Bronchial epithelial cell (primary cell): ENCODE data around the gene DNAH3. TPM values are rescaled to one million over a fixed set of nuclear protein-coding genes. Genes with fewer than 3 reads are reported as not detected.
A peak's percentile ranks its signal among the peaks of the same experiment; 100 is the strongest.

Experiments
- DNase-seq: peaks from one replicate; pipeline ENCODE4 v3.0.0-alpha.2; 2010; ENCODE audit warnings: low read depth
- FAIRE-seq: peaks from 2 replicates; lab custom pipeline; 2011; peaks lifted over from hg19 to GRCh38; lab: Jason Lieb, UNC
- H3K27me3 ChIP-seq: 2 replicates; pipeline ENCODE4 v1.5.1; 2011; ENCODE audit warnings: low read length; ENCODE audit not compliant: control insufficient read depth, insufficient read depth
- H3K36me3 ChIP-seq: 2 replicates; pipeline ENCODE4 v1.5.1; 2011; ENCODE audit warnings: low read length; ENCODE audit not compliant: control insufficient read depth, insufficient read depth
- H3K4me3 ChIP-seq: 2 replicates; pipeline ENCODE4 v1.5.1; 2011; ENCODE audit warnings: mild to moderate bottlenecking, low read depth, low read length, control low read depth
- total RNA-seq: library from RNA; depleted of rRNA; stranded (reverse); fragments of >200 nt; gene quantifications from 2 replicates; pipeline ENCODE4 v1.2.1, GENCODE V29; 2014
- TF ChIP-seq, protein P1 (sequence below): IDR thresholded peaks from 2 replicates; pipeline ENCODE4 v1.5.1; 2011; ENCODE audit warnings: mild to moderate bottlenecking, moderate library complexity, low read length, control low read depth, inconsistent platforms; ENCODE audit not compliant: insufficient read depth, severe bottlenecking

Gene DNAH3
- total RNA-seq, 1 donor from 2014 or later = 0.26 TPM

DNA sequence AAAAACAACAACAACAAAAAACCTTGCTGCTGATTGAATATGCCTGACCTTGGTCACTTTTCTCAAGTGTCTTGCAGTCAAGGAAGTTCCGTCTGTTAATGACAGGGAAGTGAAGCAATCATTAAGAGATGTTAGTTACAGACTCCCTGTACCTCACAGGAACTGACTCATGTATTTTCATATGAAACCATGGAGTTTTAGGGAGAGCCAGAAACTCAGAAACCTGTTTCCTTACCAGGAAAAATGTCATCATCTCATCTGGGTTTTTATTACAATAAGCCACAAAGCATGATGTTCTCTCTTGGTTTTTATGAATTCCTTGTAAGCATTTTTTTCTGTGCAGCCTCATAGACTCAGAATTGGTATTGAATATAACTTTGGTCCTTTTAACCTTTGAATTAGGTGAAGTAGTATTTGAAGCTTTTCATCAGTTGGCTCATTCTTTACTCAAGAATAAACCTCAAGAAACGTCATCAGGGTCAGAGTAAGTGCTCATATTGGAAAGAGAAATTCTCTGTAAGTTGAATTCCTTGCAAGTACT is 239.8 kb downstream of the DNAH3 start:
- Histone ChIP-seq H3K27me3 (no peaks in the 10 kb centered on the region), H3K4me3 (no peak overlapping the region), H3K36me3 (no peaks in the 10 kb centered on the region)
- TF ChIP-seq, protein P1, sequence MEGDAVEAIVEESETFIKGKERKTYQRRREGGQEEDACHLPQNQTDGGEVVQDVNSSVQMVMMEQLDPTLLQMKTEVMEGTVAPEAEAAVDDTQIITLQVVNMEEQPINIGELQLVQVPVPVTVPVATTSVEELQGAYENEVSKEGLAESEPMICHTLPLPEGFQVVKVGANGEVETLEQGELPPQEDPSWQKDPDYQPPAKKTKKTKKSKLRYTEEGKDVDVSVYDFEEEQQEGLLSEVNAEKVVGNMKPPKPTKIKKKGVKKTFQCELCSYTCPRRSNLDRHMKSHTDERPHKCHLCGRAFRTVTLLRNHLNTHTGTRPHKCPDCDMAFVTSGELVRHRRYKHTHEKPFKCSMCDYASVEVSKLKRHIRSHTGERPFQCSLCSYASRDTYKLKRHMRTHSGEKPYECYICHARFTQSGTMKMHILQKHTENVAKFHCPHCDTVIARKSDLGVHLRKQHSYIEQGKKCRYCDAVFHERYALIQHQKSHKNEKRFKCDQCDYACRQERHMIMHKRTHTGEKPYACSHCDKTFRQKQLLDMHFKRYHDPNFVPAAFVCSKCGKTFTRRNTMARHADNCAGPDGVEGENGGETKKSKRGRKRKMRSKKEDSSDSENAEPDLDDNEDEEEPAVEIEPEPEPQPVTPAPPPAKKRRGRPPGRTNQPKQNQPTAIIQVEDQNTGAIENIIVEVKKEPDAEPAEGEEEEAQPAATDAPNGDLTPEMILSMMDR = no peak
- DNase-seq = peak; percentile 95
- FAIRE-seq = no peak

DNA sequence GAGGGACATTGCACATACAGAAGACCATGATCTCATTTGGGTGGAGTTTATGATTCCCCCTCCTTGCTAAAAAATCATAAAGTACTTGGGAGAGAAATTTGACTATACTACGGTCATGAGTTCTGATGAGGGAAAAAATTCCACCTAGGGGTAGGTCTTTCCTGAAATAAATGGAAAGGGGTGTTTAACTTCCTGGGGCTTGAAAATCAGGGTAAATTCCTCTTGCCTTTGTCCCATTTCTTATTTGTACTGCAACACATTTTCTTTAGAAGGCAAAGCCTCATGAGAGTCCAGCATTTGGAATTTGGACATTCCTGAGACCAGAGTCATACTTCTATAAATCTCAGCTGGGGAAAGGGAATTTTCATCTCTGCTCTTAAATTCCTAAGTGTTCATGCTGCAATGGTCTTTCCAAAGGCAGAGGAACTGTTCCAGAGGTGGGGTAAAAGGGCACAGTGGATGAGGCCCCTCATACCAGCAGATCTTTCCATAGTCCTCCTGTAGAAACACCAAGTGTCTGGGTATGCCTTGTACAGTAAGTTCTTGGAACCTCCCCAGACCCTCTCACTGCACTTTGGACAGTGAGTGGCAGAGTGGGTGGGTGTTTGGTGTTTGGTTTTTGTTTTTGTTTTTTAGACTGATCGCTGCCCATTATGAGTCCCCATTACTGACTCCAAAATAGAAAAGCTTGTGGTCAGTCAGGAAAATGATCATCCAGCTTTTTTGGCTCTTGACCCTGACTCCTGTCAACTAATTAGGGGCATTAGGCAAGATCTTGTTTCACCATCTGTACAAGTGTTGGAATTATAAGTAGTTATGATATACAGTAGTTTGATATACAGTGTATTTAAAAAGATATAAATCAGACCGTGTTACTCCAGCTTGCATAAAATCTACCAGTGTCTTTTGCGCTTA is 244.0 kb downstream of the DNAH3 start:
- Histone ChIP-seq H3K27me3 (no peaks in the 10 kb centered on the region), H3K4me3 (no peak overlapping the region), H3K36me3 (no peaks in the 10 kb centered on the region)
- TF ChIP-seq, protein P1 = no peak
- DNase-seq = peak; percentile 49
- FAIRE-seq = no peak

DNA sequence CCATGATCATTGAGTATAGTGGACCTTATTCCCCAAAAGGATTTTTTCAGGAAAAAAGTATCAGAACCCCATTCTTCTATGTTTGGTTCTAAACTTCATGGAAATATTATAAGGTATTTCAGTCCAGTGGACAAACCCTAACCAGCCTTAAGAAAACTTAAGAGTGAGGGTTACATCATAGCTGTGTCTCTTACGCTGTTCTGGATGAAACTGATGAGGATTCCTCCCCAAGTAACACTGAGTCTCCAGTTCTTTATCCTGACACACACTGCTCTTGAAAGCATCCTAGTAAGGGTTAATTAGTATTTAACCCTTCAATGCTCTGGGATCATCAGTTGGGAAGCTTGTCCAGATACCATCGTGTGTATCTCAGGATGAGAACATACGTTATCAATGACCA is 245.1 kb downstream of the DNAH3 start:
- DNase-seq = no peak
- TF ChIP-seq, protein P1 = no peak
- Histone ChIP-seq H3K4me3 (no peak overlapping the region), H3K36me3 (no peaks in the 10 kb centered on the region), H3K27me3 (no peaks in the 10 kb centered on the region)
- FAIRE-seq = no peak

DNA sequence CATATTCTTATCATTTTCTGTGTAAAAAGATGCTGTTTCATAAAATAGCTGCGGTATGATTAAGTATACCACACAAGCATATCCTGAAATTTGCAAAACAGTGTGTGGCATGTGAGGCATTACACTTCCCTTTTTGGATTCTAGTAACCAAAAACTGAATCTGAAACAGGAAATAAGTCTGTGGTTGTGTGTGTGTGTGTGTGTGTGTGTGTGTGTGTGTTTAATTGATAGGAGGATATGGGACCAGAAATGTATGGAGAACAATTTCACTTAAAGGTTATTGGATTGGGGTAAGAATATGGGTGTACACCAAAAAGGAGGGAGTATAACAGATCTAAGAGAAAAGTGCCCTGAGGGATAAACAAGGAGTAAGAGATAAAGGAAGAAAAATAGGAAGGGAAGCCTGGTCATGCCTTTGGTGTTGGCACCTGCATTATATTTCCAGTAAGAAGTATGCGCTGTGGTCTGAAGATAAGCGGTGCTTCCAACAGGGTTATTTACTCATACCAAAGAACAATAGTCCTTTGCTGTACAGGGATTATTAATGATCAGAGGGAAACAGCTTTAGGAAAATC is 246.1 kb downstream of the DNAH3 start:
- H3K36me3 ChIP-seq = no peaks in the 10 kb centered on the region
- TF ChIP-seq, protein P1 = no peak
- no peaks in the 10 kb centered on the region for H3K27me3 ChIP-seq
- peak; percentile 69 for DNase-seq
- no peak overlapping the region for H3K4me3 ChIP-seq
- FAIRE-seq = no peak

- H3K4me3 ChIP-seq = no peak overlapping the region
- no peaks in the 10 kb centered on the region for H3K36me3 ChIP-seq
- no peaks in the 10 kb centered on the region for H3K27me3 ChIP-seq
- DNase-seq = no peak
- TF ChIP-seq, protein P1 = no peak
- FAIRE-seq = no peak
These were observed 246.6 kb downstream of the DNAH3 start for GRCh38 chr16:20903899-20904506.
